ENCODE measurements around the gene CNNM4.

GRCh38 chr2:96860065-96861029, 99.6 kb downstream of the CNNM4 start:
- TF ChIP-seq EZH2 (IDR thresholded peaks at IDR 0.05; ENCODE audit: borderline replicate concordance, low read depth, low read length, severe bottlenecking) (no peak), CTCF (IDR thresholded peaks at IDR 0.05; ENCODE audit: borderline replicate concordance, extremely low read depth, low read length, poor library complexity, severe bottlenecking) (no peak)

Measured in DND-41 (cell line).